Hematopoietic multipotent progenitor cell treated with erythropoietin and hydrocortisone succinate and interleukin-3 and kit ligand, for 4 days (in vitro differentiated cells): ENCODE data around the gene TST.

Experiments used
- DNase-seq: peaks from one replicate; pipeline ENCODE4 v3.0.0-alpha.2; 2015

The TST gene

GRCh38 chr22:36979016-36979910, 40.0 kb downstream of the TST start:
- peak; percentile 49 for DNase-seq

DNA sequence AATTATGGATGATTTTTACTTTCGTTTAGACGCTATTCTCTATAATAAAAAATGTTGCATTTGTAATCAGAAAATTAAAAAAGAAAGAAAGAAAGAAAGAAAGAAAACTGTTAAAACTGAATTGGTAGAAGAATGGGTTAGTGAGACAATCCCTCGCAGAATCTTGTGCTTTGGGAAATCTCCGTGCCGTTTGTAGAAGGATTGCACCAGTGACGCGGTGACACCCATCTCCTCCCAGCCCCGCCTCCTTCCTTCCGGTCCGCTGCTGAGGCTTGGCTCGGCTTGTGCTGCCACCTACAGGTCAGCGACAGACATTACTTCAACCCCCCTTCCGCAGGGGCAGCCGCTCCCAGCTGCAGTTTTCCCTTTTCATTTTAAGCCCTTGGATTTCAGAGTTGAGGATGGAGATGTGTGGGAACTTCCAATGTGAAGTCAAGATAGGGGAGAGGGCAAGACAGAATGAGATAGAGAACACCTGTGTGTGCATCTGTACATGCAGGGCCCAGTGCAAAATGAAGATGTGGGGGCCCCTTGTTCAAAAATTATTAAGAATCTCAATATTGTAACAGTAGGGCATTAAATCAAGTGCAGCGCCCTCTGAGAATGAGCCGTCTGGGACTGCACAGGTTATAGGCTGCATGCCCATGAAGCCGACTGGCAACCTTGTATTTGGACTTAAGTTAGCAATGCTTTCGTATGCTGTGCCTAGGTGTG, 41.1 kb downstream of the TST start:
- peak; percentile 96 for DNase-seq

DNA sequence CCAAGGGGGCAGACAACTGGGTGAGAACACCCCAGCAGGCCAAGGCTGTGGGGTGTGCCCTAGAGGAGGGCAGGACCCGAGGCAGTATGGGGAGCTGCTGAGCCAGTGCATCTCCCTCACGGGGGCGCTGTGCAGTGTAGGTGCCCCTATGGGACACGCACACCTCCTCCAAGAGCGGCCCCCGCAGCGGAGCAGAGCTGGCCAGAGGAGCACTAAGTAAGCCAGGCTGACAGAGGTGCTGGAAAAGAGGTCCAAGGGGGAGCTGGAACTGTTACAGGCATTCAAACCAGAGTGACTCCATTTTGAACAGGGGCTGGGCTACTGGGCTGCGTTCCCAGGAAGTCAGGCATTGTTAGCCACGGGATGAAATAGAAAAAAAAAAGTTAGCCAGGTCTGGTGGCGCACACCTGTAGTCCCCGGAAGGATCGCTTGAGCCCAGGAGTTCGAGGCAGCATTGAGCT, 41.8 kb downstream of the TST start:
- peak; percentile 86 for DNase-seq

DNA sequence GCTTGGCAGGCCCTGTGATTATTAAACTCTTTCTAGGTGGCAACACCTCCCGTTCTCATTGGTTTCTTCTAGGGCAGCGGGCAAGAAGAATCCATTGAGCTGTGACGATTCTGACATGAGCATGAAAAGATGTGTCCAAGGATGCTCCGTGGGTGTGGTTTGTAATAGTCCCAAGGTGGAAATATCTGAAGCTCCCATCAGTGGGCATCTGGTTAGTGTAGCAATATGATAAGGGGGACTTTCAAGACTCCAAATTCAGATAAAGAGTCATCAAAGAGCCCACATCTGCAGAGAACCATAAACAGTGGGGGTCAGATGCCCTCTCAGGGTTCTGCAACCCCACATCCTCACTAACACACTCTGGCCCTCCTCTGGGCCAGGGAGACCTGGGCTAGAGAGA, 42.6 kb downstream of the TST start:
- peak; percentile 71 for DNase-seq

- DNase-seq, result no peak
Measured at GRCh38 chr22:36971341-36972125, 47.7 kb downstream of the TST start.

DNA sequence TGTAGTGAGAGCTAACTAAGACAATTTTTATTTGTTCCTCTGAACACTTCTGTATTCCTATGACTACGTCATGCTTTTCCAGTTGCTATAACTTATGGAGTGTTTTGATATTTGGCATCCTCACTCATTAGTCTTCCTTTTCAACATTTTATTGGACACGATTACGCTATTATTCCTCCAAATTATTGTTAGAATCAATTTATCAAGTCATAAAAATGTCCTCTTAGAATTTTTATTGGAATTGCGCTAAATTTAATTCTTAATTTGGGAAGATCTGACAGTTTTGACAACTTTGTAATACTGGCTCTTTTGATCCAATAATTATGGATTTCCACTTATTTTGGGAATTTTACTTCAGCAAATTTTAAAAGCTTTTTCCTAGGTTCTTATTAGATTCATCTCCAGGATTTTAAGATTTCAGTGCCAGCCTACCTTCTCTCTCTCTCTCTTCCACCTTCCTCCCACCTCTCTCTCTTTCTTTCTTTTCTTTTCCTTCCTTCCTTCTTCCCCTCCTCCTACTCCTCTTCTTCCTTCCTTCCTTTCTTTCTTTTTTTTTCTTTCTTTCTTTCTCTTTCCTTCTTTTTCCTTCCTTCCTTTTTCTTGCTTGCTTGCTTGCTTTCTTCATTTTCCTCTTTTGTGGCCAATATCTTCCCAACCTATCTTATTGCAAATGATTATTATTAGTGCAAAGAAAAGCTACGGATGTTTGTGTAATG, 50.8 kb downstream of the TST start:
- no peak for DNase-seq

DNA sequence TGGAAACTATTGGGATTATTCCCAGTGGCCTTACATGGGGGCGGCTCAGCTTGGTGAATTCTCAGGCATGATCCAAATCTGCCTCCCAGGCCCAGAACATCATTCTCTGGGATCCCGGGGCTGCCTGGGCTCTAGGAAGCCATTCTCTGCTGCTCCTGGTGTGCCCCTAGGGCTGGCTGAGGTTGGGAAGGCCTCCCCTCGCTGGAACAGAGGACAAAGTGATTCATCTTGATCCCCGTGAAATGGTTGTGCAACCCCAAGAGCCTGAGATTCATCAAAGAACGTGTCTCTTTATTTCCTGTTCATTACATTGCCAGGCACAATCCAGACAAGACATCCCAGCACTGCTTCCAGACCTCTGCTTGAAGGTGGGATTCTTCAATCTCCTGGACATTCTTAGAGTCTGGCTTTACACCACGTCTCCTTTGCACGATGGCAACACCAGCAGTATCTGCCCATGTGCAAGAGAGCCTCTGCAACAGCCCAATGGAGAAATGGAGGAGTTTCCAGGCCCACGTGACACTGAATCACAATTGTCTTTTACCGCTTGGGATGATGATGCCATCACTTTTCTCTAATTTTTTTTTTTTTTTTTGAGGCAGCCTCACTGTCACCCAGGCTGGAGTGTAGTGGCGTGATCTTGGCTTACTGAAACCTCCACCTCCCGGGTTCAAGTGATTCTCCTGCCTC, 52.3 kb downstream of the TST start:
- no peak for DNase-seq

- DNase-seq, result no peak
Measured at GRCh38 chr22:36965696-36966095, 53.6 kb downstream of the TST start.

DNA sequence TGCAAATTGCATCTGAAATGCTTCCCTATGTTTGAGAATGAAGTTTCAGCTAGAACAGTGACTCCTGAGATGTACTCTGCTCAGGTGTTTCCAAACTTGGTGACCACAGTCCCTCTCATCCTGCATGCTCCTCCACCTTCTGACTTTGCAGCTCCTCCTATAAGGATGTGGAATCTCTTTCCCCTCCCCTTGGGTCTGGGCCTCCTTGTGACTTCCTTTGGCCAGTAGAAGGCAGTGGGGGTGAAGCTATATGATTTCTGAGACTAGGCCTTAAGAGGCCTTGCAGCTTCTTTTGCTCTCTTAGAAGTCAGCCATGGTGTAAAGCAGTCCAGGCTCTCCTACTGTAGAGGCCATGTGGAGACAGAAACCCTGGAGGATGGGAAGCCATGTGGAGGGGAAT, 55.1 kb downstream of the TST start:
- DNase-seq, result no peak

GRCh38 chr22:36963302-36963701, 55.9 kb downstream of the TST start:
- no peak for DNase-seq

GRCh38 chr22:36961626-36962025, 57.6 kb downstream of the TST start:
- no peak for DNase-seq
